Tibial nerve (tissue), 4 donors: ENCODE measurements around the gene FBXW9.

Source experiments
- EP300 ChIP-seq, 2 donors: sonication (generic); formaldehyde crosslinking; IDR thresholded peaks; one replicate each; pipeline ENCODE4 v1.6.1; 2017; ENCODE audit warnings: antibody characterized with exemption in 2 of 2, mild to moderate bottlenecking in 1 of 2
- TF ChIP-seq, protein P1 (sequence below), 5 experiments: fragments of 200-600 bp in 3 of 5; fragments of 450-650 bp in 2 of 5; sonication (generic) in 3 of 5; IDR thresholded peaks; one replicate each; pipeline ENCODE4 v1.5.1; 2016 to 2019; ENCODE audit warnings: antibody characterized with exemption in 5 of 5, mild to moderate bottlenecking in 3 of 5, moderate library complexity in 2 of 5

DNA sequence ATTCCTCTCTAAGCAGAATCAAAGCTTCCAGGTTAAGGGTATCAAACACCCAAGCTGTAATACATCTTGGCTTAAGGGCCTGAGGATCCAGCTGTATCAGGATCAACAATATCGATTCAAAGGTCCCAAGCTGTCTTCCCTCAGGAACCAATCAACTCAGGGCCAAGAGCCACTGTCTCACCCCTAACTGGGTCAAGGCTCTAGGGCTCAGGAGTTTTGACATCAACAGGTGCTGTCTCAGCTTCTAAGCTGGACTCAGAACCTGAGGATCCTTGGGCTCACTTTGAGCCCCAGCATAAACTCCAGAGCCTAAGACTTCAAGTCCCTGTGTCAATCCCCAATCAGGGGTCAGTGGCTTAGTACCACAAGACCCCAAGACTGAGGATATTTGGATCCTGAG lies 917 bp downstream of the FBXW9 start:
- TF ChIP-seq EP300 (IDR thresholded peaks at IDR 0.05), result no peak
- TF ChIP-seq, protein P1, sequence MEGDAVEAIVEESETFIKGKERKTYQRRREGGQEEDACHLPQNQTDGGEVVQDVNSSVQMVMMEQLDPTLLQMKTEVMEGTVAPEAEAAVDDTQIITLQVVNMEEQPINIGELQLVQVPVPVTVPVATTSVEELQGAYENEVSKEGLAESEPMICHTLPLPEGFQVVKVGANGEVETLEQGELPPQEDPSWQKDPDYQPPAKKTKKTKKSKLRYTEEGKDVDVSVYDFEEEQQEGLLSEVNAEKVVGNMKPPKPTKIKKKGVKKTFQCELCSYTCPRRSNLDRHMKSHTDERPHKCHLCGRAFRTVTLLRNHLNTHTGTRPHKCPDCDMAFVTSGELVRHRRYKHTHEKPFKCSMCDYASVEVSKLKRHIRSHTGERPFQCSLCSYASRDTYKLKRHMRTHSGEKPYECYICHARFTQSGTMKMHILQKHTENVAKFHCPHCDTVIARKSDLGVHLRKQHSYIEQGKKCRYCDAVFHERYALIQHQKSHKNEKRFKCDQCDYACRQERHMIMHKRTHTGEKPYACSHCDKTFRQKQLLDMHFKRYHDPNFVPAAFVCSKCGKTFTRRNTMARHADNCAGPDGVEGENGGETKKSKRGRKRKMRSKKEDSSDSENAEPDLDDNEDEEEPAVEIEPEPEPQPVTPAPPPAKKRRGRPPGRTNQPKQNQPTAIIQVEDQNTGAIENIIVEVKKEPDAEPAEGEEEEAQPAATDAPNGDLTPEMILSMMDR (IDR thresholded peaks at IDR 0.05), result no peak
